Measurements from ENCODE around the gene RUNX2.

DNA sequence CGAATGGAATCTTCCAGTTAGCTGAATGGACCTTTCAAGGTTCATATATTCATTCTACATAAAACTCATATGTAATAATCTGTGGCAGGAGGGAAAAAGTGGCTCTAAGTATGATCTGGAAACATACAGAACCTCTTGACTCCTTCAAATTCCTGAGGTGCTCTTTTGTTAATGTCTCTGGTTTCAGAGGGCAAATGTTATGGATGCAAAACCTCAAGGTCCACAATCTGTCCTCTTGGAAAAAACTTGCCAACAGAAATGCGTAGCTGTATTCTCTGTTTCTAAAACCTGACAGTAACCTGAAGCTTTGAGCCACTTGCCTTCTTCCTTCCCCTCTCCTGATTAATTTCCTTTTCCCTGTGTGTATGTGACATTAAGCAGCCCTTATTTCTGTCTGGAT is 130.5 kb downstream of the RUNX2 start:
- TF ChIP-seq CTCF (IDR thresholded peaks at IDR 0.05): no peak
- no peak for TF ChIP-seq POLR2A (IDR thresholded peaks at IDR 0.05)

All from testis (tissue), 2 donors.